AG04449 (cell line): ENCODE results near the gene SLC39A13.
A peak's percentile ranks its signal among the peaks of the same experiment; 100 is the strongest.

Source experiments
- CTCF ChIA-PET: fragments of 350-600 bp; formaldehyde crosslinking; extraction: SDS; loops from one replicate; lab custom pipeline; 2021; ENCODE audit warnings: antibody characterized with exemption; lab: Yijun Ruan, JAX
- POLR2A ChIA-PET: fragments of 400-600, 350-600 bp; formaldehyde crosslinking; extraction: SDS; loops from one replicate; lab custom pipeline; 2020; ENCODE audit warnings: antibody characterized with exemption, inconsistent platforms; lab: Yijun Ruan, JAX
- DNase-seq: peaks from one replicate; pipeline ENCODE4 v3.0.0-alpha.2; 2010; ENCODE audit warnings: low read depth, low spot score
- H3K4me3 ChIP-seq: 2 replicates; pipeline ENCODE4 v1.5.1; 2011; ENCODE audit warnings: low read depth, mild to moderate bottlenecking, control low read depth, low read length
- CTCF ChIP-seq: IDR thresholded peaks from one replicate; pipeline ENCODE4 v1.5.1; 2011; ENCODE audit warnings: mild to moderate bottlenecking, moderate library complexity, low read length, control low read depth, inconsistent platforms; ENCODE audit not compliant: insufficient read depth; ENCODE audit errors: missing control alignments

The SLC39A13 gene

GRCh38 chr11:47410370-47411264 lies 2.2 kb downstream of the SLC39A13 start:
- TF ChIP-seq CTCF: no peak
- H3K4me3 ChIP-seq: peak overlapping the region; percentile 95
- CTCF ChIA-PET: interaction anchor here (0.8 to 6.4 kb wide), 8 partner anchors 9 to 203 kb away, joined by 3 to 88 read pairs (median 16); partner anchors contain the start of gene PSMC3
- DNase-seq: no peak
- POLR2A ChIA-PET: interaction anchor here (0.6 kb wide), 1 partner anchor 14 kb away, joined by 4 read pairs; no protein-coding TSS in a partner anchor

- CTCF ChIA-PET: interaction anchor here (0.8 to 6.4 kb wide), 15 partner anchors 11 to 205 kb away, joined by 3 to 88 read pairs (median 5); partner anchors contain the start of gene PSMC3
- POLR2A ChIA-PET: no interaction called here
- DNase-seq: no peak
- H3K4me3 ChIP-seq: no peak overlapping the region
- peak; percentile 89 for TF ChIP-seq CTCF
Measured at GRCh38 chr11:47411884-47412746, 3.7 kb downstream of the SLC39A13 start.

GRCh38 chr11:47413351-47413750 lies 5.0 kb downstream of the SLC39A13 start:
- ChIA-PET POLR2A (interaction anchor here (0.7 to 1.6 kb wide), 3 partner anchors 12 to 219 kb away, joined by 3 to 5 read pairs (median 5); partner anchors contain the start of gene PSMC3), CTCF (interaction anchor here (1.2 to 6.4 kb wide), 5 partner anchors 10 to 40 kb away, joined by 3 to 66 read pairs (median 26); partner anchors contain the start of gene PSMC3)
- H3K4me3 ChIP-seq: no peak overlapping the region
- no peak for TF ChIP-seq CTCF
- DNase-seq: no peak

- CTCF ChIA-PET: interaction anchor here (1.2 to 6.4 kb wide), 4 partner anchors 10 to 40 kb away, joined by 3 to 66 read pairs (median 24); partner anchors contain the start of gene PSMC3
- no peak for TF ChIP-seq CTCF
- no peak for DNase-seq
- POLR2A ChIA-PET: interaction anchor here (0.7 to 1.6 kb wide), 3 partner anchors 11 to 219 kb away, joined by 3 to 5 read pairs (median 5); partner anchors contain the start of gene PSMC3
- H3K4me3 ChIP-seq: no peak overlapping the region
Measured at GRCh38 chr11:47413908-47414684, 5.7 kb downstream of the SLC39A13 start.

GRCh38 chr11:47414685-47415070 lies 6.3 kb downstream of the SLC39A13 start:
- POLR2A ChIA-PET: interaction anchor here (1.5 to 1.6 kb wide), 2 partner anchors 10 to 12 kb away, joined by 5 read pairs; partner anchors contain the start of gene PSMC3
- TF ChIP-seq CTCF: no peak
- no peak for DNase-seq
- CTCF ChIA-PET: interaction anchor here (3.1 to 5.0 kb wide), 2 partner anchors 22 to 41 kb away, joined by 13 to 35 read pairs; no protein-coding TSS in a partner anchor
- no peak overlapping the region for H3K4me3 ChIP-seq
